CD14-positive monocyte (primary cell): Measurements from ENCODE around the gene OTOG. TPM values are rescaled to one million over a fixed set of nuclear protein-coding genes. Genes with fewer than 3 reads are reported as not detected.

ENCODE experiments used
- DNase-seq, 3 donors: peaks; one replicate each; pipeline ENCODE4 v3.0.0-alpha.2; 2011 to 2022
- H2AFZ ChIP-seq: 2 replicates; pipeline ENCODE4 v1.6.0; 2012; ENCODE audit warnings: mild to moderate bottlenecking, low read depth, low read length, inconsistent platforms; ENCODE audit not compliant: insufficient read depth, poor library complexity, severe bottlenecking
- H3K27ac ChIP-seq, 2 donors: 1 replicate in 1 of 2; 2 replicates in 1 of 2; pipeline ENCODE4 v1.5.1; 2012 to 2013; ENCODE audit warnings: low read length in 2 of 2, control low read depth in 1 of 2, inconsistent platforms in 1 of 2, low read depth in 1 of 2, mild to moderate bottlenecking in 1 of 2
- H3K27me3 ChIP-seq, 2 donors: one replicate each; pipeline versions ENCODE4 v1.6.0 to v1.6.1; 2011 to 2013; ENCODE audit warnings: low read length in 2 of 2; ENCODE audit not compliant: control insufficient read depth in 2 of 2, insufficient read depth in 2 of 2
- H3K36me3 ChIP-seq, 2 donors: replicated peaks in 1 of 2; 1 replicate in 1 of 2; 2 replicates in 1 of 2; pipeline versions ENCODE4 v1.5.1 to v1.6.1; 2012 to 2013; ENCODE audit warnings: low read length in 2 of 2, control low read depth in 1 of 2, inconsistent platforms in 1 of 2, mild to moderate bottlenecking in 1 of 2; ENCODE audit not compliant: insufficient read depth in 2 of 2, control insufficient read depth in 1 of 2
- H3K4me1 ChIP-seq, 2 donors: 1 replicate in 1 of 2; 2 replicates in 1 of 2; pipeline versions ENCODE4 v1.5.1 to v1.6.1; 2012 to 2013; ENCODE audit warnings: low read length in 2 of 2, control low read depth in 1 of 2, inconsistent platforms in 1 of 2, mild to moderate bottlenecking in 1 of 2, moderate library complexity in 1 of 2; ENCODE audit not compliant: insufficient read depth in 2 of 2, control insufficient read depth in 1 of 2
- H3K4me2 ChIP-seq: replicated peaks from 2 replicates; pipeline ENCODE3; 2012; ENCODE audit warnings: low read length, moderate library complexity, mild to moderate bottlenecking; ENCODE audit not compliant: poor library complexity, severe bottlenecking; ENCODE audit errors: extremely low read depth
- H3K4me3 ChIP-seq, 3 experiments: fragments of 200-600 bp in 1 of 3; sonication (generic) in 1 of 3; replicated peaks in 1 of 3; 1 replicate in 2 of 3; 2 replicates in 1 of 3; pipeline ENCODE4 v1.5.1; 2011 to 2013; ENCODE audit warnings: low read length in 3 of 3, mild to moderate bottlenecking in 3 of 3, control low read depth in 2 of 3, low read depth in 2 of 3, inconsistent platforms in 1 of 3, moderate library complexity in 1 of 3
- H3K79me2 ChIP-seq: 2 replicates; pipeline ENCODE4 v1.6.0; 2012; ENCODE audit warnings: mild to moderate bottlenecking, control low read depth, inconsistent platforms, low read length, moderate library complexity; ENCODE audit not compliant: insufficient read depth
- H3K9ac ChIP-seq: 2 replicates; pipeline ENCODE4 v1.6.0; 2017; ENCODE audit warnings: low read length, mild to moderate bottlenecking; ENCODE audit not compliant: insufficient read depth, poor library complexity, severe bottlenecking
- H3K9me3 ChIP-seq, 2 donors: replicated peaks in 1 of 2; 1 replicate in 1 of 2; 2 replicates in 1 of 2; pipeline versions ENCODE4 v1.5.1 to v1.6.1; 2012 to 2013; ENCODE audit warnings: low read length in 2 of 2, control low read depth in 1 of 2; ENCODE audit not compliant: control insufficient read depth in 1 of 2, insufficient read depth in 1 of 2
- H4K20me1 ChIP-seq: 2 replicates; pipeline ENCODE4 v1.6.0; 2012; ENCODE audit warnings: mild to moderate bottlenecking, low read length, control low read depth, moderate library complexity; ENCODE audit not compliant: insufficient read depth
- H3K27ac Mint-ChIP-seq, 7 donors: one replicate each; pipeline ENCODE4 v1.8.0; 2020; ENCODE audit warnings: mild to moderate bottlenecking in 7 of 7, mixed read lengths in 7 of 7, moderate library complexity in 6 of 7, inconsistent platforms in 2 of 7
- H3K27me3 Mint-ChIP-seq, 3 donors: one replicate each; pipeline ENCODE4 v1.8.0; 2021 to 2022; ENCODE audit warnings: low read depth in 3 of 3, mild to moderate bottlenecking in 3 of 3, mixed read lengths in 3 of 3, moderate library complexity in 3 of 3, inconsistent platforms in 1 of 3
- H3K36me3 Mint-ChIP-seq, 2 donors: one replicate each; pipeline ENCODE4 v1.8.0; 2020; ENCODE audit warnings: mixed read lengths in 2 of 2, inconsistent platforms in 1 of 2, mild to moderate bottlenecking in 1 of 2
- H3K4me1 Mint-ChIP-seq: one replicate; pipeline ENCODE4 v1.8.0; 2020; ENCODE audit warnings: mild to moderate bottlenecking, mixed read lengths
- H3K4me3 Mint-ChIP-seq, 2 donors: one replicate each; pipeline ENCODE4 v1.8.0; 2020; ENCODE audit warnings: mild to moderate bottlenecking in 2 of 2, mixed read lengths in 2 of 2, moderate library complexity in 1 of 2
- H3K9me3 Mint-ChIP-seq, 7 donors: one replicate each; pipeline ENCODE4 v1.8.0; 2020 to 2022; ENCODE audit warnings: mixed read lengths in 7 of 7, mild to moderate bottlenecking in 6 of 7, moderate library complexity in 6 of 7, inconsistent platforms in 2 of 7
- CTCF ChIP-seq: fragments of 200-600 bp; IDR thresholded peaks from one replicate; pipeline ENCODE4 v1.8.0; 2022; ENCODE audit warnings: antibody characterized with exemption, mild to moderate bottlenecking
- WGBS: methylation state at CpG from one replicate; pipeline ENCODE4 v1.1.5; 2013; ENCODE audit warnings: missing lambda C conversion rate; ENCODE audit not compliant: insufficient coverage; 5-methylcytosine and 5-hydroxymethylcytosine counted together
- intact Hi-C, 2 donors: fragments of 100-400 bp; cut with micrococcal nuclease; formaldehyde crosslinking; loops; one replicate each; pipeline versions ENCODE4 v1.15.0 to v1.15.1; 2023
- polyA plus RNA-seq, 3 donors: library from polyadenylated mRNA; depleted of rRNA in 1 of 3; unstranded in 2 of 3; stranded (reverse) in 1 of 3; fragments of 300-500 nt in 2 of 3; fragments of >200 nt in 1 of 3; fragmentation: Illumina TruSeq in 2 of 3; gene quantifications; 1 replicate in 2 of 3; 2 replicates in 1 of 3; pipeline ENCODE4 v1.2.3, GENCODE V29; 2012 to 2021

OTOG gene
- polyA plus RNA-seq, 3 donors: not detected

GRCh38 chr11:17593466-17594245 lies 46.6 kb downstream of the OTOG start:
- 78% methylated on average over 6 of the region's 9 CpGs for WGBS
- Histone ChIP-seq H3K27ac (no peak overlapping the region), H3K9ac (no peak overlapping the region), H3K4me1 (no peaks in the 10 kb centered on the region), H3K4me2 (no peak overlapping the region), H2AFZ (no peak overlapping the region), H3K79me2 (no peaks in the 10 kb centered on the region), H3K27me3 (no peaks in the 10 kb centered on the region), H3K36me3 (no peaks in the 10 kb centered on the region), H3K4me3 (no peak overlapping the region), H4K20me1 (no peaks in the 10 kb centered on the region), H3K9me3 (no peaks in the 10 kb centered on the region)
- intact Hi-C loops: no loop called here
- no peak for TF ChIP-seq CTCF
- H3K27me3 Mint-ChIP-seq: peaks cover 1 to 6% (median 5%) of the 10 kb centered on the region in 3 donors
- H3K27ac Mint-ChIP-seq: no peak overlapping the region
- no peak for DNase-seq
- no peaks in the 10 kb centered on the region for H3K4me1 Mint-ChIP-seq
- H3K36me3 Mint-ChIP-seq: no peaks in the 10 kb centered on the region
- no peak overlapping the region for H3K4me3 Mint-ChIP-seq
- H3K9me3 Mint-ChIP-seq: peaks cover 0 to 6% (median 0%) of the 10 kb centered on the region in 7 donors

GRCh38 chr11:17594686-17595192 lies 47.7 kb downstream of the OTOG start:
- peaks cover 5 to 8% (median 6%) of the 10 kb centered on the region in 3 donors for H3K27me3 Mint-ChIP-seq
- H3K9me3 ChIP-seq: no peaks in the 10 kb centered on the region
- no peak overlapping the region for H3K9ac ChIP-seq
- no peaks in the 10 kb centered on the region for H3K27me3 ChIP-seq
- WGBS: 96% methylated on average over 5 of the region's 5 CpGs
- no peaks in the 10 kb centered on the region for H3K4me1 Mint-ChIP-seq
- no peak overlapping the region for H3K4me2 ChIP-seq
- H4K20me1 ChIP-seq: no peaks in the 10 kb centered on the region
- no peaks in the 10 kb centered on the region for H3K36me3 Mint-ChIP-seq
- no peak overlapping the region for H3K4me3 ChIP-seq
- no peak for TF ChIP-seq CTCF
- H3K79me2 ChIP-seq: no peaks in the 10 kb centered on the region
- no peak overlapping the region for H3K4me3 Mint-ChIP-seq
- no peaks in the 10 kb centered on the region for H3K36me3 ChIP-seq
- no peak for DNase-seq
- H3K27ac Mint-ChIP-seq: peak overlapping the region in 1 of 7 donors; percentile 29
- H3K4me1 ChIP-seq: no peaks in the 10 kb centered on the region
- peaks cover 0 to 6% (median 0%) of the 10 kb centered on the region in 7 donors for H3K9me3 Mint-ChIP-seq
- no peak overlapping the region for H2AFZ ChIP-seq
- intact Hi-C loops: no loop called here
- H3K27ac ChIP-seq: no peak overlapping the region
